PC-9 (cell line): Measurements from ENCODE around the gene DNAH9. TPM values are rescaled to one million over a fixed set of nuclear protein-coding genes. Genes with fewer than 3 reads are reported as not detected.

ENCODE experiments used
- BruUV-seq: library from RNA; stranded (reverse); fragments of 400-500 nt; replicated peaks from 2 replicates; lab custom pipeline; 2021; lab: Mats Ljungman, UMichigan
- CTCF ChIA-PET: fragments of 300-600 bp; sonication (Branson Sonifier 250); formaldehyde crosslinking; loops from one replicate; lab custom pipeline; 2022; ENCODE audit warnings: antibody characterized with exemption; lab: Charles Lee
- POLR2A ChIA-PET: fragments of 300-600 bp; sonication (Branson Sonifier 250); formaldehyde crosslinking; loops from one replicate; lab custom pipeline; 2022; ENCODE audit warnings: antibody characterized with exemption; ENCODE audit not compliant: unreplicated experiment; lab: Charles Lee
- DNase-seq, 2 experiments: peaks; one replicate each; pipeline versions ENCODE4 v3.0.0 to v3.0.0-alpha.2; 2015 to 2022; ENCODE audit warnings: mixed read lengths in 1 of 2
- H2AFZ ChIP-seq: fragments of 200-600 bp; sonication (generic); 2 replicates; pipeline ENCODE4 v1.8.1; 2017; ENCODE audit warnings: antibody characterized with exemption
- H3F3A ChIP-seq: fragments of 200-600 bp; sonication (generic); 2 replicates; pipeline ENCODE4 v1.8.1; 2017; ENCODE audit warnings: antibody characterized with exemption, mild to moderate bottlenecking, low read depth; ENCODE audit not compliant: insufficient read depth
- H3K27ac ChIP-seq: fragments of 200-600 bp; sonication (generic); 2 replicates; pipeline ENCODE4 v1.6.1; 2016; ENCODE audit warnings: mixed run types
- H3K27me3 ChIP-seq: fragments of 200-600 bp; sonication (generic); 2 replicates; pipeline ENCODE4 v1.6.1; 2016; ENCODE audit warnings: low read depth, mixed run types; ENCODE audit not compliant: insufficient read depth
- H3K36me3 ChIP-seq: fragments of 200-600 bp; sonication (generic); 2 replicates; pipeline ENCODE4 v1.6.1; 2016; ENCODE audit warnings: low read depth, mixed run types
- H3K4me1 ChIP-seq: fragments of 200-600 bp; sonication (generic); replicated peaks from 2 replicates; pipeline ENCODE4 v1.6.1; 2016; ENCODE audit warnings: mixed run types; ENCODE audit not compliant: insufficient read depth
- H3K4me2 ChIP-seq: fragments of 200-600 bp; sonication (generic); 2 replicates; pipeline ENCODE4 v1.6.1; 2017; ENCODE audit warnings: mixed run types
- H3K4me3 ChIP-seq: fragments of 200-600 bp; sonication (generic); 2 replicates; pipeline ENCODE4 v1.6.1; 2016; ENCODE audit warnings: mixed run types
- H3K79me2 ChIP-seq: fragments of 200-600 bp; sonication (generic); 2 replicates; pipeline ENCODE4 v1.6.1; 2017; ENCODE audit warnings: low read depth, mixed run types
- H3K9me2 ChIP-seq: fragments of 200-600 bp; sonication (generic); 2 replicates; pipeline ENCODE4 v1.8.1; 2017; ENCODE audit warnings: mild to moderate bottlenecking; ENCODE audit not compliant: insufficient read depth
- H3K9me3 ChIP-seq: fragments of 200-600 bp; sonication (generic); 2 replicates; pipeline ENCODE4 v1.8.1; 2016; ENCODE audit warnings: low read depth; ENCODE audit not compliant: insufficient read depth
- H4K20me1 ChIP-seq: fragments of 200-600 bp; sonication (generic); 2 replicates; pipeline ENCODE4 v1.8.1; 2017; ENCODE audit not compliant: insufficient read depth
- CTCF ChIP-seq: fragments of 200-600 bp; sonication (generic); conservative IDR thresholded peaks from 2 replicates; pipeline ENCODE4 v1.6.1; 2017; ENCODE audit warnings: mixed run types, antibody characterized with exemption, mild to moderate bottlenecking, moderate library complexity
- EZH2 ChIP-seq: fragments of 200-600 bp; sonication (generic); IDR thresholded peaks from 2 replicates; pipeline ENCODE4 v1.8.0; 2017; ENCODE audit warnings: antibody characterized with exemption, low read depth
- intact Hi-C: fragments of 100-400 bp; cut with micrococcal nuclease; formaldehyde crosslinking; loops from one replicate; pipeline ENCODE4 v1.10.0; 2022; ENCODE audit not compliant: unreplicated experiment
- total RNA-seq: library from RNA; stranded (reverse); gene quantifications from 2 replicates; pipeline ENCODE4 v1.2.3, GENCODE V29; 2021

The DNAH9 gene
- total RNA-seq, 1 experiment from 2014 or later: not detected

- no peaks in the 10 kb centered on the region for H3K36me3 ChIP-seq
- H3K27me3 ChIP-seq: peaks cover 12% of the 10 kb centered on the region; the same call in 1 of the 2 replicates
- H3F3A ChIP-seq: no peaks in the 10 kb centered on the region
- ChIA-PET POLR2A (no interaction called here), CTCF (no interaction called here)
- no peaks in the 10 kb centered on the region for H3K79me2 ChIP-seq
- H3K9me2 ChIP-seq: no peaks in the 10 kb centered on the region
- intact Hi-C loops: no loop called here
- H3K4me1 ChIP-seq: no peaks in the 10 kb centered on the region
- H3K27ac ChIP-seq: no peak overlapping the region
- no peak overlapping the region for H3K4me2 ChIP-seq
- no peaks in the 10 kb centered on the region for H3K9me3 ChIP-seq
- H3K4me3 ChIP-seq: no peak overlapping the region
- TF ChIP-seq EZH2 (no peak), CTCF (no peak)
- no peak for DNase-seq
- H4K20me1 ChIP-seq: no peaks in the 10 kb centered on the region
- no peak overlapping the region for H2AFZ ChIP-seq
- no TSS peak for BruUV-seq
Measured at GRCh38 chr17:11627301-11627940, 29.2 kb downstream of the DNAH9 start.

GRCh38 chr17:11628374-11628773 lies 30.1 kb downstream of the DNAH9 start:
- Histone ChIP-seq H3K9me2 (no peaks in the 10 kb centered on the region), H3K27ac (no peak overlapping the region), H3K4me2 (no peak overlapping the region), H3K9me3 (no peaks in the 10 kb centered on the region), H3K27me3 (peaks cover 12% of the 10 kb centered on the region; the same call in 1 of the 2 replicates), H3K4me3 (no peak overlapping the region), H3K79me2 (no peaks in the 10 kb centered on the region), H3F3A (no peaks in the 10 kb centered on the region), H3K36me3 (no peaks in the 10 kb centered on the region), H2AFZ (no peak overlapping the region), H4K20me1 (no peaks in the 10 kb centered on the region), H3K4me1 (no peaks in the 10 kb centered on the region)
- POLR2A ChIA-PET: no interaction called here
- no peak for TF ChIP-seq CTCF
- no peak for TF ChIP-seq EZH2
- no peak for DNase-seq
- no TSS peak for BruUV-seq
- intact Hi-C loops: no loop called here
- CTCF ChIA-PET: no interaction called here

- H3K9me2 ChIP-seq: no peaks in the 10 kb centered on the region
- no peak overlapping the region for H3K27ac ChIP-seq
- intact Hi-C loops: no loop called here
- H3K36me3 ChIP-seq: no peaks in the 10 kb centered on the region
- TF ChIP-seq CTCF (no peak), EZH2 (no peak)
- no TSS peak for BruUV-seq
- POLR2A ChIA-PET: no interaction called here
- H4K20me1 ChIP-seq: no peaks in the 10 kb centered on the region
- H3K79me2 ChIP-seq: no peaks in the 10 kb centered on the region
- peaks cover 12% of the 10 kb centered on the region; the same call in 1 of the 2 replicates for H3K27me3 ChIP-seq
- H3F3A ChIP-seq: no peaks in the 10 kb centered on the region
- H2AFZ ChIP-seq: no peak overlapping the region
- CTCF ChIA-PET: no interaction called here
- no peak for DNase-seq
- H3K9me3 ChIP-seq: no peaks in the 10 kb centered on the region
- H3K4me3 ChIP-seq: no peak overlapping the region
- no peak overlapping the region for H3K4me2 ChIP-seq
- H3K4me1 ChIP-seq: no peaks in the 10 kb centered on the region
Measured at GRCh38 chr17:11628831-11629230, 30.6 kb downstream of the DNAH9 start.
